ENCODE measurements around the gene PDCD2. TPM values are rescaled to one million over a fixed set of nuclear protein-coding genes. Genes with fewer than 3 reads are reported as not detected.

Gene PDCD2
- total RNA-seq, 1 donor from 2014 or later, result 96.4 TPM

GRCh38 chr6:170590725-170591124 is 6.3 kb upstream of the PDCD2 start:
- H3K9me3 Mint-ChIP-seq, result peaks cover 15% of the 10 kb centered on the region
- no peaks in the 10 kb centered on the region for H3K36me3 ChIP-seq

GRCh38 chr6:170584954-170585498 is 589 bp upstream of the PDCD2 start:
- H3K4me1 Mint-ChIP-seq, result peaks cover 19% of the 10 kb centered on the region
- no peaks in the 10 kb centered on the region for H3F3A ChIP-seq (ENCODE audit: low read depth)
- peaks cover 7% of the 10 kb centered on the region for H3K36me3 ChIP-seq
- peak overlapping the region; percentile 94 for H3K4me2 ChIP-seq
- peaks cover 4% of the 10 kb centered on the region for H3K9me3 Mint-ChIP-seq
- H3K9ac ChIP-seq, result peak overlapping the region; percentile 61
- peak overlapping the region; percentile 99 for H2AFZ ChIP-seq (replicated peaks)
- no peaks in the 10 kb centered on the region for H3K27me3 ChIP-seq
- H3K4me3 ChIP-seq, result peak overlapping the region; percentile 91
- H3K4me3 Mint-ChIP-seq, result peak overlapping the region; percentile 99
- H3K27ac ChIP-seq, result no peak overlapping the region
- peak overlapping the region; percentile 87 for H3K27ac Mint-ChIP-seq
- H4K20me1 ChIP-seq (ENCODE audit: low read depth), result peaks cover 3% of the 10 kb centered on the region
- no peak for DNase-seq (ENCODE audit: low spot score)
- H3K9me3 ChIP-seq (ENCODE audit: low read depth), result no peaks in the 10 kb centered on the region
- TF ChIP-seq, protein P1, sequence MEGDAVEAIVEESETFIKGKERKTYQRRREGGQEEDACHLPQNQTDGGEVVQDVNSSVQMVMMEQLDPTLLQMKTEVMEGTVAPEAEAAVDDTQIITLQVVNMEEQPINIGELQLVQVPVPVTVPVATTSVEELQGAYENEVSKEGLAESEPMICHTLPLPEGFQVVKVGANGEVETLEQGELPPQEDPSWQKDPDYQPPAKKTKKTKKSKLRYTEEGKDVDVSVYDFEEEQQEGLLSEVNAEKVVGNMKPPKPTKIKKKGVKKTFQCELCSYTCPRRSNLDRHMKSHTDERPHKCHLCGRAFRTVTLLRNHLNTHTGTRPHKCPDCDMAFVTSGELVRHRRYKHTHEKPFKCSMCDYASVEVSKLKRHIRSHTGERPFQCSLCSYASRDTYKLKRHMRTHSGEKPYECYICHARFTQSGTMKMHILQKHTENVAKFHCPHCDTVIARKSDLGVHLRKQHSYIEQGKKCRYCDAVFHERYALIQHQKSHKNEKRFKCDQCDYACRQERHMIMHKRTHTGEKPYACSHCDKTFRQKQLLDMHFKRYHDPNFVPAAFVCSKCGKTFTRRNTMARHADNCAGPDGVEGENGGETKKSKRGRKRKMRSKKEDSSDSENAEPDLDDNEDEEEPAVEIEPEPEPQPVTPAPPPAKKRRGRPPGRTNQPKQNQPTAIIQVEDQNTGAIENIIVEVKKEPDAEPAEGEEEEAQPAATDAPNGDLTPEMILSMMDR (IDR thresholded peaks at IDR 0.05), result no peak
- peaks cover 11% of the 10 kb centered on the region for H3K27me3 Mint-ChIP-seq (ENCODE audit: insufficient read depth, low read depth)
- H3K4me1 ChIP-seq, result peaks cover 3% of the 10 kb centered on the region
- peaks cover 5% of the 10 kb centered on the region for H3K36me3 Mint-ChIP-seq
- peaks cover 26% of the 10 kb centered on the region for H3K79me2 ChIP-seq (ENCODE audit: low read depth)

More at GRCh38 chr6:170590725-170591124, 6.3 kb upstream of the PDCD2 start:
- no peak overlapping the region for H3K27ac ChIP-seq
- no peaks in the 10 kb centered on the region for H3K27me3 ChIP-seq
- no peaks in the 10 kb centered on the region for H3F3A ChIP-seq (ENCODE audit: low read depth)
- Mint-ChIP-seq H3K27ac (no peak overlapping the region), H3K4me3 (no peak overlapping the region), H3K36me3 (no peaks in the 10 kb centered on the region), H3K4me1 (no peaks in the 10 kb centered on the region), H3K27me3 (ENCODE audit: insufficient read depth, low read depth) (peaks cover 8% of the 10 kb centered on the region)
- no peaks in the 10 kb centered on the region for H3K4me1 ChIP-seq
- peaks cover 4% of the 10 kb centered on the region for H3K9me3 ChIP-seq (ENCODE audit: low read depth)
- H3K9ac ChIP-seq, result no peak overlapping the region
- H3K4me2 ChIP-seq, result no peak overlapping the region
- no peaks in the 10 kb centered on the region for H4K20me1 ChIP-seq (ENCODE audit: low read depth)
- no peak overlapping the region for H3K4me3 ChIP-seq
- no peak overlapping the region for H2AFZ ChIP-seq (replicated peaks)
- TF ChIP-seq EZH2 (IDR thresholded peaks at IDR 0.05), result no peak
- TF ChIP-seq, protein P1 (IDR thresholded peaks at IDR 0.05), result no peak
- TF ChIP-seq EZH2phosphoT487 (IDR thresholded peaks at IDR 0.05), result no peak
- DNase-seq (ENCODE audit: low spot score), result no peak
- no peaks in the 10 kb centered on the region for H3K79me2 ChIP-seq (ENCODE audit: low read depth)

DNA sequence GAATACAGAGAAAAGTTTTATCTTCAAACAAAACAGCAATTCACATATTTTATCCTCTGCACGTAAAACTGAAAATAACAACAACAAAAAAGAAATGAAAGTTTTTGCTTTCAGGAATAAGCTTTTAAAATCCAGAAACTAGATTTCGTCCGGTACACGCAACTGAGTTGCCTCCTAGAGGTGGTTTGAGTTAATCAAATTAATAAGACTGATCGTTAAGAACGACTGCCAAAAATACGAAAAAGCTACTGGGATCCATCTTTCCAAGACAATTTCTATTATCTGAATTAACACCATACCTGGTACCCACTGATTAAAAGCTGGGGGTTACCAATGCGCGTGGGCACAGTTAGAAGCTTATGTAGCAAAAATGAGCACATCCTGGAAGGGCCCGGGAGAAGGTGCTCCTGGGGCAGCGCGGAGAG is 669 bp downstream of the PDCD2 start:
- H3K4me1 Mint-ChIP-seq, result peaks cover 19% of the 10 kb centered on the region
- peak overlapping the region; percentile 74 for H3K9ac ChIP-seq
- no peak for DNase-seq (ENCODE audit: low spot score)
- H3K79me2 ChIP-seq (ENCODE audit: low read depth), result peaks cover 26% of the 10 kb centered on the region
- peak overlapping the region; percentile 91 for H3K4me3 ChIP-seq
- H3K27ac Mint-ChIP-seq, result peak overlapping the region; percentile 64
- peaks cover 6% of the 10 kb centered on the region for H3F3A ChIP-seq (ENCODE audit: low read depth)
- H3K36me3 ChIP-seq, result peaks cover 7% of the 10 kb centered on the region
- H3K9me3 Mint-ChIP-seq, result no peaks in the 10 kb centered on the region
- H3K9me3 ChIP-seq (ENCODE audit: low read depth), result no peaks in the 10 kb centered on the region
- H4K20me1 ChIP-seq (ENCODE audit: low read depth), result peaks cover 4% of the 10 kb centered on the region
- H3K4me1 ChIP-seq, result peaks cover 3% of the 10 kb centered on the region
- no peak for TF ChIP-seq EZH2 (IDR thresholded peaks at IDR 0.05)
- TF ChIP-seq, protein P1 (IDR thresholded peaks at IDR 0.05), result peak; percentile 22
- TF ChIP-seq EZH2phosphoT487 (IDR thresholded peaks at IDR 0.05), result no peak
- peak overlapping the region; percentile 30 for H3K27ac ChIP-seq
- H2AFZ ChIP-seq (replicated peaks), result peak overlapping the region; percentile 74
- no peaks in the 10 kb centered on the region for H3K27me3 ChIP-seq
- H3K27me3 Mint-ChIP-seq (ENCODE audit: insufficient read depth, low read depth), result peaks cover 11% of the 10 kb centered on the region
- H3K4me3 Mint-ChIP-seq, result peak overlapping the region; percentile 96
- peaks cover 5% of the 10 kb centered on the region for H3K36me3 Mint-ChIP-seq
- peak overlapping the region; percentile 94 for H3K4me2 ChIP-seq

Measured in neural progenitor cell (in vitro differentiated cells).